Measurements from ENCODE around the gene NRCAM.

DNA sequence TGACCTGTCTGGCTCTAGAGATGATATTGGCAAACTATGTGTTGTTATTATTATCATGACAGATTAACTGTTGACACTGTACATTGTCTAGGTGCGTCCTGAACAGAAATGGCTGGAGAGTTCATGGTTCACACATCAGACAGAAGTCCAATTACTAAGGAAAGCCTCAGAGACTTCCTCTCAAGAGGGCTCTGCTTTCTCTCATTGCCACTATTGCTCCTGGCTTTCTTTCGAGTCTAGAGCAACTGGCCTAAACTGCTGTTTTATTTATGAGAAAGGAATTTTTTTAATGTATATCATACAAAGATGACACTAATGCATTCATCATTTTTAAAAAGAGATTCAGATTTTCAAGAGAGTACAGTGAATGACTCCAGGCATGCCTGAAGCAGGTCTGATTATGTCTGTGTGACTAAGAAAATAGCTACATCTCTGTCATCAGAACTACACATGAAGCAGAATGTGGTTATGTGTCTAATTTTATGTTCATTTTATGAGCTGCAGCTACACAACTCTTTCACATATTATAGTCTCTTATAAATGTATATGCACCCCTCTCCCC lies 30.4 kb downstream of the NRCAM start:
- no peak for TF ChIP-seq POLR2A (IDR thresholded peaks at IDR 0.05)
- TF ChIP-seq, protein P1, sequence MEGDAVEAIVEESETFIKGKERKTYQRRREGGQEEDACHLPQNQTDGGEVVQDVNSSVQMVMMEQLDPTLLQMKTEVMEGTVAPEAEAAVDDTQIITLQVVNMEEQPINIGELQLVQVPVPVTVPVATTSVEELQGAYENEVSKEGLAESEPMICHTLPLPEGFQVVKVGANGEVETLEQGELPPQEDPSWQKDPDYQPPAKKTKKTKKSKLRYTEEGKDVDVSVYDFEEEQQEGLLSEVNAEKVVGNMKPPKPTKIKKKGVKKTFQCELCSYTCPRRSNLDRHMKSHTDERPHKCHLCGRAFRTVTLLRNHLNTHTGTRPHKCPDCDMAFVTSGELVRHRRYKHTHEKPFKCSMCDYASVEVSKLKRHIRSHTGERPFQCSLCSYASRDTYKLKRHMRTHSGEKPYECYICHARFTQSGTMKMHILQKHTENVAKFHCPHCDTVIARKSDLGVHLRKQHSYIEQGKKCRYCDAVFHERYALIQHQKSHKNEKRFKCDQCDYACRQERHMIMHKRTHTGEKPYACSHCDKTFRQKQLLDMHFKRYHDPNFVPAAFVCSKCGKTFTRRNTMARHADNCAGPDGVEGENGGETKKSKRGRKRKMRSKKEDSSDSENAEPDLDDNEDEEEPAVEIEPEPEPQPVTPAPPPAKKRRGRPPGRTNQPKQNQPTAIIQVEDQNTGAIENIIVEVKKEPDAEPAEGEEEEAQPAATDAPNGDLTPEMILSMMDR (IDR thresholded peaks at IDR 0.05): no peak

Data from adrenal gland (tissue), 5 donors.